Fibroblast of skin of right quadriceps (primary cell): ENCODE measurements around the gene ZNF18.
A peak's percentile ranks its signal among the peaks of the same experiment; 100 is the strongest.
"Not testable (repeated sequence)": the region's sequence is repeated elsewhere in the genome, so short reads cannot be mapped to it uniquely, and the experiment has no call there.

ENCODE experiments used
- DNase-seq: peaks from one replicate; pipeline ENCODE4 v3.0.0-alpha.2; 2013

The ZNF18 gene

DNA sequence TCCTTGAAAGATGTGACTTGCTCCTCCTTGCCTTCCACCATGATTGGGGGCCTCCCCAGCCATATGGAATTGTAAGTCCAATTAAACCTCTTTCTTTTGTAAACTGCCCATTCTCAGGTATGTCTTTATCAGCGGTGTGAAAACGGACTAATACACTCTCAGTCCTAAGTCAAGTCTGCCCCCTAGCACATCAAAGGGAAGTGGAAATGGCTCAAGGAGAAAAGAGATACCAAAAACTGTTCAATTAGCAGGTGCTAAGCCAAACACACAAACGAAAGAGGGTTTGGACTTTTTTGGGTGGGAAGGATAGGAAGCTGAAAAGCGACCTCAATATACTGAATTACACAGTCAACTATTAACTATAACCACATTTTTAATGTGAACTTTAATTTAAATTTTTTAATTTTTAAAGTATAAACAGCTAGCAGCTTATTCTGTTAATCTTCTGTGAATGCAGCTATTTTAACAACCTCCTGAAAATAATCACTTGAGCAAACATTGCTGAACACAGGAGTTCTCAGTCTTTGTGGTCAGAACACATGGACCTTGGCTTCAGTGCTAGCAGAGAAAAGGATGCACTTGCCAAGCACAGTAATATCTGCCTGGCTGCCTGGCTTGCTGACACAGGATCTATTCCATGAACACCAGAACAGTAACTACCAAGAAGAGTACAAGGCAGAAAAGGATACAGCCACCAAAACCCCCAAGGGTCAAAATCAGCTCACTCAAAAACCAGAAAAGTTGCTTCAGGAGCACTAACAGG, 10.9 kb downstream of the ZNF18 start:
- no peak for DNase-seq

DNA sequence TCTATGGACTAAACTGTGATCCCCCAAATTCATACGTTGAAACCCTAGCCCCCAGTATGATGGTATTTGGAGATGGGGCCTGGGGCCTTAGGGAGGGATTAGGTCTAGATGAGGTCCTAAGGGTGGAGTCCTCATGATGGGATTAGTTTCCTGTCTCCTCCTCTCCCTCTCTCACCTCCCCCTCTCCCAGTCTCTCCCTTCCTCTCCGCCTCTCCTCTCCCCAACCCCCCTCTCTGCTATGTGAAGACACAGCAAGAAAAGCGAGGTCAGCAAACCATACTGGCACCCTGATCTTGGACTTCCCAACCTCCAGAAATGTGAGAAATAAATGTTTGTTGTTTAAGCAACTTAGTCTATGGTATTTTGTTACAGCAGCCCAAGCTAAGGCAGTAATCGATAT, 15.4 kb downstream of the ZNF18 start:
- DNase-seq, result no peak

DNA sequence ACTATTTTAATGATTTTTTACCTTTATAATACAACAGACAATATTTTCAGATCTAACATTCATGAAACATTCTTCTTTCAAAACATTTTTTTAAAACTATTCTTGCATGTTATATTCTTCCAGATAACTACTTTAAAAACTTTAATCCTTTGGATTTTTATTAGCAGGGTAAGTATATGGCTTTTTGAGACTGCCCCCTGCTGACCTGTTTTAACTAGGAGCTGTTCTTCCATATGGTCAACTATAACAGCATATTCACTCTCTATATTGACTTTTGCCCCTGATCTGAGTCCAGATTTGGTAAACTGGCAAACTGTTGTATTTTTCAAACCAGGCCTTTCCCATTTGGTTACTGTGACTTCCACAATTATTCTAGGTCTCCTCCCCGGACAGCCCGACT, 16.5 kb downstream of the ZNF18 start:
- DNase-seq, result no peak

DNA sequence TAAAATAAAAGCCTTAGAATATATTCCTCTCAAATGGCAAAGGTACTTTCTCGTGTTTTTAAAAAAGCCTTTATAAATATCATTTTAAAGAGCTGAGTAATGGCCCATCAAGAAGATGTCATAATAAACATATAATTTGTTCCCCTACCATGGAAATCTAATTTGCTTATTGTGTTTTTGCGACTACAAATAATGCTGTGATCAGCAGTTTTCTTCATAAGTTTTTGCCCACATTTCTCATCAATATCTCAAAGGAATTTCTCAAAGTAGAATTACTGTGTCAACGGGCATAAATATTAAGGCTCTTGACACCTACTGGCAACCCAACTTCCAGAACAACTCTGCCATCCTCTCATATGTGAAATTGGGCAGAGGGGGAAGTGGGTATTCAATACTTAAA, 17.5 kb downstream of the ZNF18 start:
- no peak for DNase-seq

DNA sequence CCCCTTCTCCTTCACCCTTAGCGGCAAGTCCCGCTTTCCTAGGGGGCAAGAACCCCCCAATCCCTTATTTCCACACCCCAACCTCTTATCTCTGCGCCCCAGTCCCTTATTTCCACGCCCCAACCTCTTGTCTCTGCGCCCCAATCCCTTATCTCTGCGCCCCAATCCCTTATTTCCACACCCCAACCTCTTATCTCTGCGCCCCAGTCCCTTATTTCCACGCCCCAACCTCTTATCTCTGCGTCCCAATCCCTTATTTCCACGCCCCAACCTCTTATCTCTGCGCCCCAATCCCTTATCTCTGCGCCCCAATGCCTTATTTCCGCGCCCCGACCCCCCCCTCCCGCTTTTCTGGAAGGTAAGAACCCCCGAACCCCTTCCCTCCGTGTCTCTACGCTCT, 24.5 kb downstream of the ZNF18 start:
- not testable (repeated sequence) for DNase-seq

DNA sequence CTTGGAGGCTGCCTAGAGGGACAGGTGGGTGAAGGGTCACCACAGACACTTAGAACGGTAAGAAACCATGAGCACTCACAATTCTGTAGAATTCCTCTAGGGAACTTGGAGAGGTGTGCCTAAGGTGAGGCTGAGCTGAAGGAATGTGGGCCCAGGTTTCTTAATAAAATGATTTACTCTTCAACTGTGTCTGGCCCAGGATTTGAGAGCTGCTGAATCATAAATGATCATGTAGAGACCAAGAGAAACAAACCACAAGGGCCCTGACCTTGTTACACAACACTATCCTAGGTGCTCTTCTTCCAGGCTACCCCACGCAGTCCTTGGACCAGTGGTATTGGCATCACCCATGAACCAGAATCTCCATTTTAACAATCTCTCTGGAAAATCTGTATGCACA, 27.7 kb downstream of the ZNF18 start:
- DNase-seq, result no peak

DNA sequence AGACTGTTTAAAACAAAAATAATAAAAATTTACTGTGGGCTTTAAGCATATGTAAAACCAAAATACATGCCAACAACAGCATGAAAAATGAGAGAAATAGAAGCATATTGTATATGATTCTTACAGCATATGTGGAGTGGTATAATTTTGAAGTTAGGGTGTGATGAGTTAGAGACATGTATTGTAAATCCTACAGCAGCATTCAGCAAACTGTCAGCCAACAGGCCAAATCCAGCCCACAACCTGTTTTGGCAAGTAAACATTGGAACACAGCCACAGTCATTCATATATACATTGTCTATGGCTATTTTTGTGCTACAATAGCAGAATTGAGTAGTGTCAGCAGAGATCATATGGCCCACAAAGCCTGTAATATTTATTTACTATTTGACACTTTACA, 42.3 kb downstream of the ZNF18 start:
- no peak for DNase-seq

DNA sequence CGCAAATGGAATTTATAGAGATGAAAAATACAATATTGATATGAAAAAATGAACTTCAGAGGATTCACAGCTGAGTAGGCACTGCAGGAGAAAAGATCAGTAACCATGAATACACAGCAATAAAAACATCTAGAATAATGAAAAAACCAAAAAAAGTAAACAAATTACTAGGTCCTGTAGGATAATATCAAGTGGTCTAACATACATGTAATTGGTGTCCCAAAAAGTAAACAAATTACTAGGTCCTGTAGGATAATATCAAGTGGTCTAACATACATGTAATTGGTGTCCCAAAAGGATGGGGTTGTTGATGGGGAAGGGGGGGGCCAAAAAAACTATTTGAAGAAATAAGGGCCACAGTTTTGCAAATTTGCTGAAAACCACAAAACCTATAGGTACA, 43.4 kb downstream of the ZNF18 start:
- no peak for DNase-seq

DNA sequence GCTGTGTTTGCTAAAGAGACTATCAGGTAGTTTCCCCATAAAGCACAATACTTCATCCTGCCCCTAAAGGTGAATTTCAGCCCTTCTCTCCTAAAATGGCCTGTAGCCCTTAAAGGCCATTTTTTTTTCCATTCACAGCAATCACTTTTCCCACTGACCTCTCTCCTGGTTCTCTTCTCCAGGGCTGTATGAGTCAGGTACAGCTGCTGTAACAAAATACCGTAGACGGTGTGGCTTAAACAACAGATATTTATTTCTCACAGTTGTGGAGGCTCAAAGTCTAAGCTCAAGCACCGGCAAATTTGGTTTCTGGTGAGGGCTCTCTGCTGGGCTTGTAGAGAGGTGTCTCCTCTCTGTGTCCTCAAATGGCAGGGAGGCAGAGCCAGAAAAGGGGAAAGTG, 44.7 kb downstream of the ZNF18 start:
- DNase-seq, result no peak

DNA sequence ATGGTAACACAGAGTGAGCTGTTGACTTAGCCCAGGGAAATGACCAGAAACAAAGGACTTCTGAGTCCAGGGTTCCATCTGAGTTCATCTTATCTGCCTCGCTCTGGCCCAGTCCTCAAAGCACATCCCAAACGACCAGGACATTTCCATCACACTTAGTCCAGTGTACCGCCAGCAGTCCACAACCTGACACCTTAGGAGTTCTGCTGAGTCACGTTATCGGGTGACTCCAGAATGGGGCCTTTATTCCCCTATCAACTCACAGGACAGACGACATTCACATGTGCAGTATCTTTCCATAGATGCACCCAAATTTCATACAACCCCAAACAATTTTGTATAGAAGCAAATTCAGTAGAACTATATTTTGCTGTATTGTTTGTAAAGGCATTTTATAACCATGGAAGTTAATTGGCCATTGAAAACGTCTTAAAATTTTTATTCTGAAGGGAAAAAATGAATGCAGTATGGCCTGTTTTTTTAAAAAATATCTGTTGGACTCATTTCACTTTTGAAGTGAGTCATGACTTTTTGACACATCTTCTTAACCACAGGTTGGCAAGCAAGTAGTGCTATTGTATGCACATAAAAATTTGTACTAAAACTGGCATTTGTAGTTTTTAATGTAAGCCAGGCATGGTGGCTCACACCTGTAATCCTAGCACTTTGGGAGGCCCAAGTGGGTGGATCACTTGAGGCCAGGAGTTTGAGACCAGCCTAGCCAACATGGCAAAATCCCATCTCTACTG, 46.3 kb downstream of the ZNF18 start:
- DNase-seq, result no peak

DNA sequence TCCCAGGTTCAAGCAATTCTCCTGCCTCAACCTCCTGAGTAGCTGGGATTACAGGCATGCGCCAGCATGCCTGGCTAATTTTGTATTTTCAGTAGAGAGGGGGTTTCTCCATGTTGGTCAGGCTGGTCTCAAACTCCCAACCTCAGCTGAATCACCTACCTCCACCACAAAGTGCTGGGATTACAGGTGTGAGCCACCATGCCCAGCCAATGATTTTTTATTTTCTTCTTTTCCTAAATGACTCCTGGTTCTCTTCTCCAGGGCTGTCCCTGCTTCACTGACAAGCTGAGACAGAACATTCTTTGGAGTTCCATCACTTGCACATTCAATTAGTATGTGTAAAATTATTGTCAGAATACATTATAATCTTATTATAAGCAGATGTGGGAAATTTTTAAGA, 47.7 kb downstream of the ZNF18 start:
- DNase-seq, result not testable (repeated sequence)

DNA sequence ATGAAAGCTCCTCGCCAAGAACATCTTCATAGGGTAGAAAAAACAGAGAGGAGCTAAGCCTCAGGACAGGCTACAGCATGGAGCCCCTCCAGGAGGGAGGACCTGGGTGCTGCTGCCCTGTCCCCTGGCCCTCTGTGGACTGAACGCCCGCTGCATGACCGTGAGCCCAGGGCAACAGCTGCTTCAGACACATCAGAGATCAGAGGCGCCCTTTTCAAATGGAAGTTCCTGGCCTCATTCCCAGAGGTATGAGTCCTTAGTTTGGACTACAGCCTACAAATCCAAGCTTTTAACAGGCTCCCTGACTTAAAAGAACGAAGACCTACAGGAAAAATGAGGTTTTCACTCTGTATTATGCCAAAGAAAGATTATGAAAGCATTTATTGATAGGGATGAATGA, 48.5 kb downstream of the ZNF18 start:
- peak; percentile 54 for DNase-seq

DNA sequence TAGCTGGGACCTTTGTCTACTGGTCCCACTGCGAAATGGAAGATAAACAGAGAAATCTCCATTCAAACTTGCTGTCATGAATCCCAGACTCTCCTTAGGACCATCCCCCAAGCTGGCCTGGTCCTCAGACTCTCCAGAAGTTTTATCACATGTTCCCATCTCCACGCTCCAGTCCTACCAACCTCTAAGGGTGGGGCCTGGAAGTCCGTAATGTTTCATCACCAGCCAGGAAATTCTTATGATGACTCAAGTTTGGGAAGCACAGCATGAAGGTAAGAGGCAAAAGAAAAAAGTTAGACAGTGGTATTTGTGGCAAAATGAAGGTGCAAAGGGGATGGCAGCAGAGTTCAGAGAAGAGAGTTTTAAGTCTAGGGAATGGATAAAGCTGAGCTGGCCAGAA, 52.7 kb downstream of the ZNF18 start:
- no peak for DNase-seq

DNA sequence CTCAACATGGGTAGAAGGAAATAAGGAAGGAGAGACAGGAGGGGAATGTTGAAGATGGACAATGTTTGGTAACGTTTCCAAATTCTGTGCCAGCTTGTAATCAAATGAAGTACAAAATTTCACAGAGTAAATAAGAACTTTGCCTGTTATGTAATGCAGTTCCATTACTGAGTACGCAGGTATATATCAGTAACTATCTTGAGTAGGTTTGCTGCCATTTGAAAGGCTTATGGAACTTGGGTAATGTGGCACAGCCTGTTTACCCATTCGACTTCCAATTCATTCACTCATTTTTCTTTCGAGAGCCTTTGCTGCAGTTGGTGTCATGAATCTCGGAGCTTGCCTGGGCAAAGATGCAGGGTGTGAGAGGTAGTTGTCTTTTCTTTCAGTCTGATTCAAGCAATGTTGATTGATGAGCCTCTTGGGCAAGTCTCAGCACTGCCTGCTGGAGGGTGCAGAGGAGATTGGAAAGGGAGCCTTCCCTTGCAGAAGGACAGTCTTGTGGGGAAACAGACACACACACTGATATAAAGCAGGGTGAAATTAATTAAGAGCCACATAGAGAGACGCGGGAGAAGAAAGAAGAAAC, 53.4 kb downstream of the ZNF18 start:
- DNase-seq, result no peak

DNA sequence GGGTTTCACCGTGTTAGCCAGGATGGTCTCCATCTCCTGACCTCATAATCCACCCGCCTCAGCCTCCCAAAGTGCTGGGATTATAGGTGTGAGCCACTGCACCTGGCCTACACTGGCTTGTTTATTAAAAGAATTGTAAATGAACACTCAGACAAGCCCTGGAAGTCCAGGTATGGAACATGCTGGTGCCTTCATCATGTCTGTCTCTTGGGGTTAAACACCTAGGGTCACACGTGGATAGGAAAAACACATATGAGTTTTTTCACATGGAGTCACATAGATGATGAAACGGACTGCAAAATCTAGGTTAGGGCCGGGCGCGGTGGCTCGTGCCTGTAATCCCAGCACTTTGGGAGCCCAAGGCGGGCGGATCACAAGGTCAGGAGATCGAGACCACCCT, 54.2 kb downstream of the ZNF18 start:
- not testable (repeated sequence) for DNase-seq

DNA sequence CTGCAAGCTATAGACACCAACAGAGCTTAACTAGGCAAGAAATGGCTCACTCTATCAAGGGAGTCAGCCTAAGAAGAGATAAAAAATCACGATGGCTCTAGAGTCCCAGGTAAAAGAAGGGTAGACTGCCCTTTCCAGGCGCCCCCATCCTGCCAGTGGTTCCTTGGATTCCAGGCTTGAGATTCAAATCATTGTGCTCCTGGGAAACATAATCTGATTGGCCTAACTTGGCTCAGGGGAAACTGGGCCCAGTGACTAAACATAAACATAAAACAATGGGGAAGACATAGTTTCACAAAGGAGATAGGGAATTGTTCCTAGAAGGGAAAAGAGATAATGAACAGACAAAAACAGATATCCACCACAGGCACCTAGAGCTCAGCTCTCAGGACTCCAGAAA, 56.4 kb downstream of the ZNF18 start:
- no peak for DNase-seq

DNA sequence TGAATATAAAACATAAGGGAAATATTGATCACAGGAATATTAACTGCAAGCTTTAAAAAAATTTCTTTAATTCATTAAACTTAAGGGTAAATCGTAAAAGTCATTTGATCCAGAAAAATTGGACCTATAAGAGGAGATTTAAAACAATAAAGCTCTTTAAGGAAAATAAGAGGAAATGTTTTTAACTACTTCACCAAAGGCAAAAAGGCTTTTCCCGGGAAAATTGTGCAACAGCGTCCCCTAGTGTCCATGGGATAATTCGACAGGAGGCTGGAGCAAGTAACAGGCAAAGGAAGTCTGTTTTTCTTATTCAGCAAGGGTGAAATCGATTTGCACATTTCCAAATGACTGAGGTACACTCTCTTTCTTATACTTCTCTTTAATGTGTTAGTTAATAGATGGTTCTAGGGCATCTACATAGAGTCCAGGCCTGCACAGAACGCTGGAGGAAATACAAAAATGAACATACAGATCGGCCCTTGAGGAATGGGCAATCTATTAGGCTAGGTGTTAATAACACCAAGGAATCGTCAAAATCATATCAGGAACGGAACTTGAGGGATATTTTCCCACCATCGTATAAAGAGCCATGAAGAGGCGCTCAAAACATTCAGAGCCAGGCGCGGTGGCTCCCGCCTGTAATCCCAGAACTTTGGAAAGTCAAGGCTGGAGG, 61.4 kb downstream of the ZNF18 start:
- peak; percentile 32 for DNase-seq

DNA sequence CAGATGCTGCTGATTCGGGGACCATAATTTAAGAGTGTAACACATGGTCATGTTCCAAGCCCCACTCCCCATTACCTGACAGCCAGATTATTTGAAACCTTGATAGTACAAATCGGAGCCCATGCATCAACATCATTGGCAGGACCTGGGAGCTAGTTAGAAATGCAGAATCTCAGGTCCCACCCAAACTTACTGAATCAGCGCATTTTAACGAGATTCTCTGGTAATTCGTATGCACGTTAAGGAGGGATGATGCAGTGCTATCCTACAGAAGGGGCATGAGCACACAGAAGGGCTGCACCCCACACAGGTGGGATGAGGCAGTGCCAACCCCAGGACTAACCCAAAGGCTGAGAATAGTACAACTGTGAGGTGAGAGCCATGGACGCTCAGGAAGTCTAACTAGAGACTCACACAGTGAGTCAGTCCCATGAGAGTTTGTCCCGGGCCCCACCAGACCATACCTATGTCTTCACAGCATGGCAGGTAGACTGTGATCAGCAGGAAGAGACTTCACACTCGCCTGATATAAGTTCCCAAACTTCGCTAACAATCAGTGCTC, 64.9 kb downstream of the ZNF18 start:
- no peak for DNase-seq

DNA sequence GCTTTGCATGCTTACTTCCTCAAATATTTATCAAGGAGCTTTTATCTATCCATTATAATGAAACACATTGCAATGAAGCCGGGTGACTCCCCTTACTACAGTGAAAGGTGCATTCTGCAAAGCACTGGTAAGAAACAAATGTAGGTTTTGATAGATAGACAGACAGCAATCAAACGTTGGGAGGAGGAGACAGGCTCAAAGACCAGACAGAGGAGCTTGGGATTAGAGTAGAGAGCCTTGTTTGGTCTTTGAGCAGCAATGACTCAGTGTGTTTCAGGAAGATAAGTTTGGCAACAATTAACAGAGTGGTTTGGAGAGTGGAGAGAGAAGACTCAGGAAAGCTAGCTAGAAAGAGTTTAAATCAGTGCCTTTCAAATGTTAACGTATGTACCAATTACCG, 68.8 kb downstream of the ZNF18 start:
- no peak for DNase-seq
